HG02610 (cell line): Measurements from ENCODE around the gene PAPPA.

Experiments
- ATAC-seq: cut with Tn5 transposase; IDR thresholded peaks from one replicate; pipeline ENCODE4 v1.9.1; 2021; ENCODE audit warnings: mild to moderate bottlenecking, moderate library complexity; ENCODE audit not compliant: unreplicated experiment

The PAPPA gene, protein sequence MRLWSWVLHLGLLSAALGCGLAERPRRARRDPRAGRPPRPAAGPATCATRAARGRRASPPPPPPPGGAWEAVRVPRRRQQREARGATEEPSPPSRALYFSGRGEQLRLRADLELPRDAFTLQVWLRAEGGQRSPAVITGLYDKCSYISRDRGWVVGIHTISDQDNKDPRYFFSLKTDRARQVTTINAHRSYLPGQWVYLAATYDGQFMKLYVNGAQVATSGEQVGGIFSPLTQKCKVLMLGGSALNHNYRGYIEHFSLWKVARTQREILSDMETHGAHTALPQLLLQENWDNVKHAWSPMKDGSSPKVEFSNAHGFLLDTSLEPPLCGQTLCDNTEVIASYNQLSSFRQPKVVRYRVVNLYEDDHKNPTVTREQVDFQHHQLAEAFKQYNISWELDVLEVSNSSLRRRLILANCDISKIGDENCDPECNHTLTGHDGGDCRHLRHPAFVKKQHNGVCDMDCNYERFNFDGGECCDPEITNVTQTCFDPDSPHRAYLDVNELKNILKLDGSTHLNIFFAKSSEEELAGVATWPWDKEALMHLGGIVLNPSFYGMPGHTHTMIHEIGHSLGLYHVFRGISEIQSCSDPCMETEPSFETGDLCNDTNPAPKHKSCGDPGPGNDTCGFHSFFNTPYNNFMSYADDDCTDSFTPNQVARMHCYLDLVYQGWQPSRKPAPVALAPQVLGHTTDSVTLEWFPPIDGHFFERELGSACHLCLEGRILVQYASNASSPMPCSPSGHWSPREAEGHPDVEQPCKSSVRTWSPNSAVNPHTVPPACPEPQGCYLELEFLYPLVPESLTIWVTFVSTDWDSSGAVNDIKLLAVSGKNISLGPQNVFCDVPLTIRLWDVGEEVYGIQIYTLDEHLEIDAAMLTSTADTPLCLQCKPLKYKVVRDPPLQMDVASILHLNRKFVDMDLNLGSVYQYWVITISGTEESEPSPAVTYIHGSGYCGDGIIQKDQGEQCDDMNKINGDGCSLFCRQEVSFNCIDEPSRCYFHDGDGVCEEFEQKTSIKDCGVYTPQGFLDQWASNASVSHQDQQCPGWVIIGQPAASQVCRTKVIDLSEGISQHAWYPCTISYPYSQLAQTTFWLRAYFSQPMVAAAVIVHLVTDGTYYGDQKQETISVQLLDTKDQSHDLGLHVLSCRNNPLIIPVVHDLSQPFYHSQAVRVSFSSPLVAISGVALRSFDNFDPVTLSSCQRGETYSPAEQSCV (N-terminal part only)

DNA sequence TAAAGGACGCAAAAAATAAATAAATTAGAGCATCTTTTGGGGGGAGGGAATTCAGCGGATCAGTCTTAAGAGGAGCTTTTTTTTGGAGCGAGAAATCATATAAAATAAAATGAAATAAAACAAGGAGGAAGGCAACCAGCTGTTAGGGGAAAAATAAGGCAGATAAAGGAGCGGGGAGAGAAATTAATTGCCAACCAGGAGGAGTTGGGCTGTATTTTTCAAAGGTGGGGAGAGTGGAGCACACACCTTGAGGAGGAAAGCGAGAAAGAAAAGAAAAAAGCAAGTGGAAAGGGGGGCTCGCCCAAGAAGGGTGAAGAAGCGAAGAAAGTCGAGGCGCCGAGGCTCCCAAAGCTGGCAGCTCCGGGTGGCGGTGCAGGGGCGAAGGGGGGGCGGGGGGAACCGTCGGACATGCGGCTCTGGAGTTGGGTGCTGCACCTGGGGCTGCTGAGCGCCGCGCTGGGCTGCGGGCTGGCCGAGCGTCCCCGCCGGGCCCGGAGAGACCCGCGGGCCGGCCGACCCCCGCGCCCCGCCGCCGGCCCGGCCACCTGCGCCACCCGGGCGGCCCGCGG, at the start of gene PAPPA:
PAPPA (plus strand) TSS at position 27 of the 569 bp plus-strand sequence; CDS start at position 409, 382 bp downstream.
- no peak for ATAC-seq

DNA sequence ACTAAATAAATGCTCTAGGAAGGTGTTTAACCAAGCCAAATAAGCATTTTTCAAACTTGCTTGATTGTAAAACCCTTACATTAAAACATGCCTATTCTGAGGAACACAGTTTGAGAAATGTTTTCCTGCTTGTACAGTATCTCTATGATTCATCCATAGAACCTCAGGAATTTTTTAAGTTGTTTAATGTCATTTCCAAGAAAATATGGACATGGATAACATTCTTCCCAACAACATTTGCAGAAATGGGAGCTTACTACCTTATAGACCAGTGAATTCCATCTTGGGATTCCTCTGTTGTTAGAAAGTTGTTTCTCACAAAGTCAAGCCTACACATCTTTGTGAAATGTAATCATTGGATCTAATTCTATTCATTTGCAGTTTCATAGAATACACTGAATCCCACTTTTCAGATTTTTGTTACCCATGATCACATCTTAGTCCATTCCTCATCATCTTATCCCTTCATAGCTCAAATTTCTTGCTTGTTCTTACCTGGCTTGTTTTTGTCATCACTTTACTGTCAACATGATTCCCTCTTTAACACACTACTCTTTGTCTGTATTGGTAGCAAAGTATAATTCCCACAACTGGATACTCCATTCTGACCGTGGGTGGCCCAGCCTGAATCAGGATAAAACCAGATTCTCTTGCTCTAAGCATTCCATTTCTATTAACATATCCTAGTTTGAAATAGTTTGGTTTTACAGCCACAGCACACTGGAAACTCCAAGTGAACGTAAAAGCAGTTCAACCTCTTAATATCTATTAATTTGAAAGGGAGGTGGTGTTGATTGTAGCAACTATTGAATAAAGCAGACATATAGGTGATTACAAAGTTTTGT, 49.4 kb upstream of the PAPPA start:
- no peak for ATAC-seq

DNA sequence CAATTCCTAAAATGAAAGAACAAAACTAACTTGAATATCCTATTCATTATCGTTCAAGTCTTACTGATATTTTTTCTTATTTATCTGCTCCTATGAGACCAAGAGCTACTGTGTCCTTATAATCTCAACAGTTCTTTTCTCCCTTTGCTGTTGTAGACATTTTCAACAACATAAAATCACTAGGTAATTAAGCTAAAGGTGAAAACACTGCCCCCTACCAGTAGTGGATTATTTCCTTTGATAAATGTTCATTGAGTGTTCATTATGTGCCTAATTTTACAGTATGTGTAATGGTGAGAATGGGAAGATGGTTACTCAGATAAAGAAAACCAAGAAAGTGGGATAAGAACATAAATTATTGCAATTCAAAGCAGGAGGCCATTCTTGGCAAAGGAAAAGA, 41.4 kb upstream of the PAPPA start:
- no peak for ATAC-seq

DNA sequence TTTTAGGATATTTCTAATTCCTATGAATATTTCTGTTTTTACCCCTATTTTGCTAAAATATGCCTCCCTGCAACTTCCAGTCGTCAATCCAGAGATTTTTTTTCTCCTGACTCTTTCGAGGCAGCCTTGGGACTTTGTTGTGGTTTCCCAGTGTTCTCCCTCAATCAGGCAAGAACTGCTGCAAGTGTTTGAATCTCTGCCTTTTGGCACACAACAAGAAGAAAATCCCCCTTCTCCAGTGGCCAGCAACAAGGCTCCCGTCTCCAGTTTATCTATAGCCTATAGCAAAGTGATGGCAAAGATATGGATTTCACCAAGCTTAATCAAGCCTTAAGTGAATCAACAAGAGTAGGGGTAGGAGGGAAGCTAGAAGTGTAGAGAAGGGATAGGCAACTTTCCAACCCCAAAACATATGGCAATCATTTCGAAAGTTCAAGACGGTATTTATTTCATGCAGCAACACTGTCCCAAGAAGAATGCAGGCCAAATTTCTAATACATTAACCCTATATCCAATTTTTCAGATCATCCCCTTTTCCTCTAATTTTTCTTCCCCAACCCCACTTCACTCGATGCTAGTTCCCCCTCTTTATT, 37.7 kb upstream of the PAPPA start:
- no peak for ATAC-seq

DNA sequence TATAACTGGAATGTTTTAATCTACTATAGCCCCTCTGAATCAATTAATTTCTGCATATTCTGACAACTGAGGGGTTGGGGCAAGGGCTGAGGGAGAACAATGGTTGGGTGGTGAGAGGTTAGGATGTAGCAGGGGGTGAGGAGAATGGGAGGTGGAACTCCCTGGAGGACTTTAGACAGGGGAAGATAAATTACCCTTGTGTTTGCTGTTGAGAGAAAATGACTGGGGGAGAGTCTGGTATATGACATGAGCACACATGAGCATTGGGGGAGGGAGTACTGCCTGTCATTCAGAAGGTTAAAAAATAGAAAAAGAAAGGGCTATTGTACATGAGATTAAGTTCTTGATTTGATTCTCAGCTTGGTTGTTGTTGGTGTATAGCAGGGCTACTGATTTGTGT, 37.2 kb upstream of the PAPPA start:
- ATAC-seq, result no peak

DNA sequence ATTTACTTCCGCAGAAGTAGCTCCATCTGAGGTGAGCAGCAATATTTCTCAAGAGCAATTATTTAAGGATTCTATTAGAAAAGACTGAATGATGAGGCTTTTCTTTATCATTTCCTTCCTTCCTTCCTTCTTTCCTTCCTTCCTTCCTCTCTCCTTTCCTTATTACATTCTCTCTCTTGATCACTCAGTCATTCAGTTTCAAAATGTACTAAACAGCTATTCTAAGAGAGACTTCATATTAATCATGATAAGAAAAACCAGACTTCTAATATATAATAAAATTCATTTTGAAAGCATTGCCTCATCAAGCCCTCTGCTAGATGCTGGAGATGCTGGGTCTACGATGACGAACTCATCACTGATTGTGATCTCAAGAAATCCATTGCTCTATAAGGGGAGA, 30.4 kb upstream of the PAPPA start:
- ATAC-seq, result no peak

DNA sequence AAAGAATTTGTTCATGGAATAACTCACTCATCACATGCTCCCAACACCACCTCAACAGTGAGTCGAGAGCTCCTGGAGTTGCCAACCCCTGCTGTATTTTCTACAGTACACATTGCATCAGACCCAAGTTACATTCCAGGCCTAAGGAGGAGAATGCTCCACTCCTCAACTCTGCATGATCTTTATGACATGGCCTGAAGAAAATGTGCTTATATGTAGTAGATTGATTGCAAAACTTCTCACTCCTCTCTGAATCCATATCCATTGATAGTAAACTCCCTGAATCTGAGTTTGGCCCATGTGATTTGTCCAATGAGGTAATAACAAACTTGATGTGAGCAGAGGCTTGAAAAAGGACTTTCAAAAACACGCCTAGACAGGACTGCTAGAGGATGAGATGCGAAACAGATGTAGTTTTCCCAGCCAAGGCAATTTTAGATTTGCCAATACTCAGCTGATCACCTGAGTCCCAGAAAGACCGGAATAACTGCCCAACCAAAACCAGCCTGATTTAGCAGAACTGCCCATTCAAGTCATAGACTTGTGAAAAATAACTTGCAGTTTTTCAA, 29.0 kb upstream of the PAPPA start:
- no peak for ATAC-seq

DNA sequence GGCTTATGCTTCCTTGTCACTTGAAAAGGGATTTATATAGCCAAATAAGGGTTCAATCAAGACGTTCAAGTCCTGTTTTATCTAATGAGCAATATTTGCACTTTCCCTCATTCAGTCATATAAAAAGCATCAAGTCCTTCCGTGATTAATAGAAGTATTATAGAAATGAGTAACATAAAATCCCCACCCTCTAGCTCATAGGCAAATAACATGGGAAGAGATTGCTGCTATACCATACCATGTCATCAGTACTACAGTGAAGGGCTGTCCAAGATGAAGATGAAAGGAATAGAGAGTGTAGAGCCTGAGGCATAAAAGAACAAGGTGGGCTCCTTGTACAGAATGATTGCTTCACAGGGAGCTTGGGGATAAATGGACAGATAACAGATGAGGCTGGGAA, 20.4 kb upstream of the PAPPA start:
- peak; percentile 80 for ATAC-seq

DNA sequence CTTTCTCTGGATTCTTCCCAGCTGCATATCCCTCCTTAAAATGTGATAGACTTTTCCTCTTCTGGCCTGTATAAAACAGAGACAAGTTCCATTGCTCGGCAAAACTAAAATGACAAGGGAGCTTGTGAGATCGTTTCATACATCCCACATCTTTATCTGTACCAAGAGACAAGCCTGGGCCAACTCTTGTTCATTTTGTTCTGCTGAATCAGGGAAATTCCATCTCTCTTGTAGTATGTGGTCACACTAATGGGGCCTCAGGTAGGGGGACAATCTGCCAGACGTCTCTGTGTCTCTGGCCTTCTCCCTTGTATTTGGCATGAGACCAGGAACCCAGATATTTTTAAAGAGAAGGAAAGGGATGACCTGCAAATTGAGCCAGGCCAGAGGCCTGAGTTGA, 18.6 kb upstream of the PAPPA start:
- ATAC-seq, result no peak

DNA sequence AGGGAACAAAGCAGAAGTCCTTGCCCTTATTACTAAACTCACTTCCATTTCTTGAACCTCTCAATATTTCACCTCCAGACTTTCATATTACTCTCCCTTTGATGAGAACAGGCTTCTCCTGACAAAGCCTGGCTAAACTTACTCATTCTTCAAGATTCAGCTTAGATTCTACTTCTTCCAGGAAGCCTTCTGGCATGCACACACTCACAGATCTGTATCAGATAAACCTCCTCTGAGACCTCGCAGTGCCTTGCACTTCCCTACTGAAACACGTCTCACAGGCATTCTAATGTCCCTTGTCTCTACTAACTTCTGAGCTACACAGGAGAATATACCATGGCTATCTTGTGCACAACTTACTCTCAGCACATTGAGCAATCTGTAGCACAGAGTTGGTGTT, 16.6 kb upstream of the PAPPA start:
- ATAC-seq, result no peak

DNA sequence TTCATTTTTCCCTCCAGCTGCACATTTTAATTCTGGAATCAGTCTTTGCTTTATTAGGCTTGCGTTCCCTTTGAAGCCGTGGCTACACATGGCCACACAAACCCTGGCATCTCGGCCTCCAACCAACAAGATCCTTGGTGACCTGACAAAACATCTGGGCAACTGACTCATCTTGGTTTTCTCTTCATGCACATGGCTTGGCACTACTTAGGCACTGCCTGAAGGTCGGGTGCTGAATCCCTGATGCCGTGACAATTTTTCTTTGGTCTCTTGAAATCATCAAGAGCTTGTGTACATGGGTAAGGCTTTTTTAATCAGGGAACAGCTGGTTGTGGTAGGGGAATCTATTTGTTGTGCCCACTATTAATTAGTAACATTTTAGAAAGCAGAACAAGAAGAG, 16.0 kb upstream of the PAPPA start:
- ATAC-seq, result no peak

DNA sequence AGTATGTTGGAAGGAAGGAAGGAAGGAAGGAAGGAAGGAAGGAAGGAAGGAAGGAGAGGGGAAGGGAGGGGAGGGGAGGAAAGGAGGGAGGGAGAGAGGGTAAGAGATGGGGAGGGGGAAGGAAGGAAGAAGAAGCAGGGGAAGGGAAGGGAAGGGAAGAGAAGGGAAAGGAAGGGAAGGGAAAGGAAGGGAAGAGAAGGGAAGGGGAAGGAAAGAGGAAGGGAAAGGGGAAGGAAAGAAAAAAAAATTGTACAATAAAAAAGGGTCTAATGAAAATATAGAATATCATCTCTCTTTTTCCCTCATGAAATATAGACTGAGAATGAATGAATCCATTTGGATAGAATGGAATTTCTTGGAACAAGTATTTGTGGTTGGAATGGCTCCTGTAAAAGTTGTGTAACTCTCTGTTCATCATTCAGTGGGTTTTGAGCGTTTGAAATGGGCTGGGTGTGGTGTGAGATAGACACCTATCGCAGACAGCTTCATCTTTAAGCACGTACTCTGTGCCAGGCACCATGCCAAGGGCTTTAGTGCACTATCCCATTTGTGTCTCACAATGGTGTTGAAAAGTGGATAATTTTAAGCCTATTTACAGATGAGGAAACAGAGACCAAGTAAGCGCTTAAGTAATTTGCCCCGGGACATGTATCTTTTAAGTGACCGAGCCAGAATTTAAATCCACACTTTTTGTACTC, 11.6 kb upstream of the PAPPA start:
- ATAC-seq, result no peak

DNA sequence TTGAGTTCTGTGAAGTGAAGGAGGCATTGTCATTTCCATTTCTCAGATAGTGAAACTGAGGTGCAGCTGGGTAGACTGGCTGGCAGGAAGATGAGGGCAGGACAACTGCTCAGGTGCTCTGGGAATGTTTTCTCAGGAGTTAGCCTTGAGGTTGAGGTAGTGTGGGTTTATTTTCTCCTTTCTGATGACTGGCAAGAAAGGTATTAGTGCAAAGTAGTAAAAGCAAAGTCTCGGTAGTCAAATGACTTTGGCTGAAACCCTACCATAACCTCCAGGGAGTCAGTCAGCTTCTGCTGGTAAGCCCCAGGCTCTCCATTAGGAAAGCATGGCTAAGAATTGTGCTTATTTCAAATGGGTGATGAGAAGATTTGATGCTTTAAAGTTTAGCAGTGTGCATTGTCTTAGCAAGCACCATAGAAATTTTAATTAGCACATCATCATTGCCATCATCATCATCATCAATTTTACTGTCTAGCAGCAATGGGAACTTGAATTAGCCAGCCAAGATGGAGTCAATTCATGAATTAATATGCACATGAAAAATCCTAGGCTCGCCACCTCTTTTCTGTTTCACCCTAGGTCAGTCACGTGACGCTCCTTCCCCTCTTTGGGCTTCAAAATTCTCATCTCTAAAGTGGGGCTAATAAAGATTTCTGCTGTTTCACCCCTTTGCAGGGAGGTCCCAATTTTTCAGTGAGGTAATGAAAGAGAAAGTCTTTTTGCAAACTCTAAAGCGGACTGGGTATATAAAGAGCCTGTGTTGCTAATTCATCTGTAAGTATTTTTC, 10.7 kb upstream of the PAPPA start:
- ATAC-seq, result no peak

DNA sequence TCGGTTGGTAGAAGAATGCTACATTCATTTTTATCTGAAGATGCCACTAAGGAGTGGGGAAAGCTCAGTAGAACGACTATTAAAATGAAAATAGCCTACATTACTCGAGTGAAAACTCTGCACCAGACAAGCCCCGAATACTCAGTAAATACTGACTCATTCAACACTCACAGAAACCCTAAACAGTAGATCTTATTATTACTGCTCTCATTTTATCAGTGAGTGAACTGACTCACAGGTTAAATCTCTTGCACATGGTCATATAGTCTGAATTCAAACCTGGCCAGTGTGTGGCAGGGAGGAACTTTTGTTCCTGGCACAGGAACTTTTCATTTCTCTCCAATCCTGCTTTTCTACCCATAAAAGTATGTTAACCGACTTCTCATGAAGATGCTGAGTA, 9.6 kb upstream of the PAPPA start:
- no peak for ATAC-seq

DNA sequence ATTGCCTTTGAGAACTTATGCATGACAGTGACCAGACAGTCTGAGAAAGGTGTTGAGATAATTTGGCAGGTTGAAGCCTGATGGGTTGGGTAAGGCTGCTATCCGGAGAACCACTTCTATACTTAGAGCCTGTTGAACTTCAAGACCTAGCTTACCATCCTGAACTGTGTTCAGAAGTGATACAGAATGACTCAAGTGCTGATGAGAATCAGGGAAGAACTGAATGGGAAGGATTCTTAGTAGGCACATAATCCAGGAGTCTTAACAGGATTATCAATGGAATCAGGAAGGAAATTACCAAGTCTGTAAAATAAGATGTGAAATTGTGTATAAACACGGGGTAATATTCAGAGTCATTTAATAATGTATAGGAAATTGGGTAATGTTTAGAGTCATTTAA, 9.0 kb upstream of the PAPPA start:
- no peak for ATAC-seq

DNA sequence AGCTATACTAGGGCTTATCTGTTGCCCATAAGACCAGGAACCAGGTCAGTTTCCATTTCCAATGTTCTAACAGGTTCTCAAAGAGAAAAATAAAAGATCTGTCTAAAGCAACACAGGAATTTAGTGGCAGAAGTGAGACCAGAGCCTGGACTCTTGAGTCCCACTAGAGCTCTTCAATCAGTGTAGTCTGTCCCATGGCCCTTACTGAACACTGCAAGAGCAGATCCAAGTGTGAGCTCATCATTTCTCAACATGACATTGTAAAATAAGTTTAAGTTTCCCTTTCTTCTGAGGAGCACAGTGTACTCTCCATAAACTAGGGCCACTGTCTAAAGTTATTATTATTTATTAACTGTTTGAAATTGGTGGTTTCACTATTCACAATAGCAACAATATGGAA, 8.6 kb upstream of the PAPPA start:
- no peak for ATAC-seq

DNA sequence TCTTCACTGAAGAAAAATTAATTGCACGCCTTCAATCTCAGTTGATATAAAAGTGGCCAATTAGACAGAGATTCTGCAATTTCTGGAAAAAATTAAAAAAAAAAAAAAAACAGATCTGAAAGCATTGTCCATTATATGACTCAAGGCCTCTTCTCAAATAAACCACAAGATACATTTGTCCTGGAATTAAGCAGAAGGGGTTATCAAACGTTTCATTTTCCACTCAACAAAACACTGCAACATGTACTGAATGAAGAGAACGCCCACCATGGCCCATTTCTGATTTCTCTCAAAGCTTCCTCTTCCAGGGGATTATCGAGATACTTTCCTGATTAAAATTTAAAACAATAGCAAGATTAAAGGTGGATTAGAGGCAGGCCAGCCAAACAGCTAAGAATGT, 5.8 kb upstream of the PAPPA start:
- ATAC-seq, result no peak

DNA sequence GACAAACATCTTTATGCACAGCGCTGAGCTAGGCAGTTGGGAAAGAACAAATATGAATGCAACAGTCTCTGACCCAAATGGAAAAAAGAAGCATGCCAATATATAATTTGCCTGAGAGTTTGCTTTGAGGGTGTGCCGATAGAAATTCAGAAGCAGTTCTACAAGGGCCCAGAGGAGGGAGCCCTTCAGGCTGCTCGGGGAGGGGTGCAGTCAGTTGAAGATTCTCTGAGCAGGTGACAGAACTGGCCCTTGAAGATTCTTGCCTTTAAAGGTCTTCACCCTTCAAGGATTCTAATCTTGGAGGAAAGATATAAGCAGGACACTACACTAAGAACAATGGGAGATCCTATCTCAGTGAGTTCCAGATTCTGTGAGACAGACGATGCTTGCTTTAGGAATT, 3.7 kb upstream of the PAPPA start:
- no peak for ATAC-seq
